GM19099 (cell line): ENCODE results near the gene PAXX.

Experiments
- POLR2A ChIP-seq: IDR thresholded peaks from 3 replicates; pipeline ENCODE4 v1.6.1; 2011; ENCODE audit warnings: low read depth; ENCODE audit not compliant: insufficient read length; ENCODE audit errors: extremely low read depth

PAXX gene

DNA sequence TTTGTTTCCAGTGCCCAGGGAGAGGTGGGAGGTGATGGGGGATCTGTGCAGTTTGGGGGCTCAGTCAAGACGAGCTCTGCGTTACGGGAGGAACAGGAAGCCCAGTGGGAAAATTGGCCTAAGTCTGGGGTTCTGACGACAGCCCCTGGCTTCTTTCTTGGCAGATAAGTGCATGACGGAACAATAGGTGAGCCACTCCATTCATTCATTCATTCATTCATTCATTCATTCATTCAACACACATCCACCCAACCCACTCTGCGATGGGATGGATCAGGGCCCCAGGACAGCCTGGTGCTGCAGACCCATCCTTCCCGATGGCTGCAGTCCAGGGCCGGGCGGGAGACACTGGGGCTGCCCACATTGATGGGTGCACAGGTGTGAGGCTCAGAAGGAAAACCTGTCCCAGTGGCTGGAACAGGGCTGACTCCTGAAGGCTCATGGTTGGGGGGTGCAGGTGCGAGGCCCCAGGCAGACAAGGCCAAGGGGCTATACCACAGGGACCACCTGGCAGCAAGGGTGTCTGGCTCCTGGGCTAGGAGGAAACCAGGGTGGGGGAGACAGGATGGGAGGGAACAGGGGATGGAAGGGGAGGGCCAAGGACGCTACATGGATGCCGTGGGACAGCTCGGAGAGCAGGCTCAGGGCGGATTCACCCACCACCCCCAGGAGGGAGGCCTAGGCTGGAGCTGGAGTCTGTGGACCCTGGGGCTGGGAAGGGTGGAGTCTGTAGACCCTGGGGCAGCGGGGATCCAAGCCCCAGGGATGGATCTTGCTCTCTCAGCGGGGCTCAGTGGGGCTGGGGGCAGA lies 11.3 kb upstream of the PAXX start:
- TF ChIP-seq POLR2A: no peak

- TF ChIP-seq POLR2A: no peak
These were observed 10.5 kb upstream of the PAXX start for GRCh38 chr9:136981588-136982231.

DNA sequence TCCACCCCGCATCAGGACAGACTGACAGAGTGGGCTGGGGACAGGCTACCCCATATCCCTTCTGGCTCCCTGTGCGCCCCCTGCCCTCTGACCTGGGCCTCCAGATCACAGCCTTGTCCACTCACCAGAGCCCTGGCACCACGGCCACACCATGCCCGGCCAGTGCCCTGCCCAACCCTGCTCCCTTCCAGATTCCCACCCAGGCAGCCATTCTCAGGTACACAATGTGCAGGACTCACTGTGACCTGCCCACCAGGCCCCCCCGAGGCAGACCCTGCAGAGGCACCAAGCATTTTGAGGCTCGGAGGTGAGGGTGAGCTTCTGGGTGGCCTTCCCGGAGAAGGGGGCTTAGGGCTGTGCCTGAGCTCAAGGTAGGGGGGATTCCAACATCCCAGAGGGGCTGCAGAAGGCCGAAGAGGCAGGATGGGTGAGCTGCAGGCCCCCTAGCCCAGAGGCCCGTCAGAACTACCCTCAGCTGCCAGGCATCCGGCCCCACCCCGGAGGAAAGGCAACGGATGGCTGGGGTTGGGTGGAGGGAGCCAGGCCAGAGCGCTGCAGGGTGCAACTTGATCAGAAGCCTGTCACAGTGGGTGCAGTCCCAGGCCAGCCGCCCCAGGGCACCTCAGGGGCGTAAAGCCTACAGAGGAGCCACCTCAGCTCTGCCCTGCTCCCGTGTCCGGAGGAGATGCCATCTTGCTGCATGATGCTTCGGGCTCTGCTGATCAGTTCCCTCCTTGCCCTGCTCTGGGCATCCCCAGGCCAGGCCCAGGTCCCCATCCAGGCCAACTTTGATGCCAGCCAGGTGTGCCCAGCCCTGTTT lies 9.8 kb upstream of the PAXX start, which contains the start of gene LCNL1:
TSS of gene LCNL1 (plus strand) at position 762 of the 820 bp plus-strand sequence. CDS start 594 bp downstream, outside the sequence.
- TF ChIP-seq POLR2A: no peak

GRCh38 chr9:136983167-136983566 lies 9.1 kb upstream of the PAXX start:
- TF ChIP-seq POLR2A: no peak

- no peak for TF ChIP-seq POLR2A
These were observed 8.4 kb upstream of the PAXX start for GRCh38 chr9:136983656-136984314.

GRCh38 chr9:136984464-136985026 lies 7.7 kb upstream of the PAXX start:
- TF ChIP-seq POLR2A: no peak

DNA sequence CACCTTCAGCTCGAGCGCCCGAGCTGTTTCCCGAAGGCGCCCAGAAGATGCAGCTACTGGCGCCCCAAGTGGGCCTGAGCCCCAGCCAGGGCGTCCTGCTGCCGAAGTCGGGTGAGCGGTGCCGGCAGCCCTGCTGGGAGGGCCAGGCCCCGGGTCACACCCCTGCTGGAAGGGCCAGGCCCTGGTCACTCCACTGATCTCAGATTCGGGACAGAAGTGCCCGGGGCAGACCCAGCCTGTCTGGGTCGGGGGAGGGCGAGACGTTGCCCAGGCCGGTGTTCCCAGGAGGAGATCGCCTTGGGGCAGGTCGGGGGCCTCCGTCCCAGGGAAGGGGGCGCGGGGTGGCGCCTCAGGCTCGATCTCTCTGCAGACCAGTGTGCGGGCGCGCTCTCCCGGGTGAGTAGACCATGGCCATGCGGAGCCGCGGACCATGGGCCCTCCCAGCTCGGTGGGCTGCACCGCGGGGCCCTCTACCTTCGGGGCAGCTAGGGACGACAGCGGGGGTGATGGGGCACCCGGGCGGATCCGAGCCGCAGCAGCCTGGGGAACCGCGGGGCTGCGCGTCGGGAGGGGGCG lies 7.1 kb upstream of the PAXX start:
- no peak for TF ChIP-seq POLR2A

GRCh38 chr9:136985853-136986252 lies 6.4 kb upstream of the PAXX start:
- no peak for TF ChIP-seq POLR2A

- TF ChIP-seq POLR2A: no peak
These were observed 3.4 kb upstream of the PAXX start for GRCh38 chr9:136988872-136989271.

GRCh38 chr9:136990242-136990911 lies 1.8 kb upstream of the PAXX start:
- TF ChIP-seq POLR2A: no peak

GRCh38 chr9:136992819-136993369 lies 672 bp downstream of the PAXX start:
- no peak for TF ChIP-seq POLR2A

DNA sequence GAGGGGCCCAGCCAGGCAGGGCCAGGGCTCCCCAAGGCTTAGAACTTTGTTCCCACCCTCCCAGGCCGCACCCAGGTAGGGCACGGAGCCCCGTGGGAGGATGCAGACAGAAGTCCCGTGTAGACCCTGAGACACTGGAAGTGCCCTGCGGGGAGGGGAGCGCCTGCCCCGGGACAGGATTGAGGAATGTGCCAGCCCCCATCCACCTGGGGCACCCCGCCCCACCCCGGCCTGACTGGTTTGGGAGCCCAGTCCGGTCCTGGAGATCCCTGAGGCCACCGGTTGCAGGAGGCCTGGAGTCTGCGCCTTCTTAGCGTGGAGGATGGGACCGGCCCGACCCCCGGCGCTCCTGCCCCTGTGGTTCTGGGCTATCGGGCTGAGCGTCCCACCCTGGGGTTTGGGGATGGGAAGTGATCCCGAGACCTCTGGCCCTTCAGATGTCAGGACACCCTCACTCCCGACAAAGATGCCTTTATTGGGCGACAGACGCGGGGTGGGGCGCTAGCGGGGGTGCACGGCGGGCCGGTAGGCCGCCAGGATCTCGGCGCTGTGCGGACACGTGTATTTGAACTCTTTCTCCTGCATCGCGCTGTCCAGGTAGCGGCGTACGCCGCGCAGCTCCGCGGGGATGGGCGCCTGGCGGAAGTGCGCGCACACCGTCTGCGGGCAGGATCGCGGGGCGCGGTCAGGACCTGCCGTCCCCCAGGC lies 2.1 kb downstream of the PAXX start:
- TF ChIP-seq POLR2A: no peak

GRCh38 chr9:136994888-136995230 lies 2.6 kb downstream of the PAXX start:
- no peak for TF ChIP-seq POLR2A
